H9 (cell line): ENCODE data around the gene OR9Q1. TPM values are rescaled to one million over a fixed set of nuclear protein-coding genes. Genes with fewer than 3 reads are reported as not detected.

Experiments
- DNase-seq: peaks from one replicate; pipeline ENCODE4 v3.0.0-alpha.2; 2017
- H2AFZ ChIP-seq: one replicate; pipeline ENCODE4 v1.6.1; 2013; ENCODE audit warnings: mild to moderate bottlenecking, low read length, control low read depth, moderate library complexity
- H2AK5ac ChIP-seq: 2 replicates; pipeline ENCODE4 v1.6.1; 2013; ENCODE audit warnings: low read length, control low read depth, mixed read lengths; ENCODE audit not compliant: insufficient read length
- H2BK120ac ChIP-seq: one replicate; pipeline ENCODE4 v1.6.1; 2013; ENCODE audit warnings: low read depth, mild to moderate bottlenecking, low read length, control low read depth, inconsistent platforms; ENCODE audit not compliant: poor library complexity, severe bottlenecking
- H2BK12ac ChIP-seq: 2 replicates; pipeline ENCODE4 v1.6.1; 2013; ENCODE audit warnings: low read length, control low read depth, mixed read lengths, low read depth; ENCODE audit not compliant: insufficient read length
- H2BK15ac ChIP-seq: 2 replicates; pipeline ENCODE4 v1.6.1; 2013; ENCODE audit warnings: low read depth, low read length, control low read depth
- H2BK20ac ChIP-seq: one replicate; pipeline ENCODE4 v1.6.1; 2013; ENCODE audit warnings: low read depth, mild to moderate bottlenecking, low read length, control low read depth, inconsistent platforms; ENCODE audit not compliant: poor library complexity, severe bottlenecking
- H2BK5ac ChIP-seq: 2 replicates; pipeline ENCODE4 v1.6.1; 2013; ENCODE audit warnings: low read length, control low read depth, mixed read lengths; ENCODE audit not compliant: insufficient read length
- H3K14ac ChIP-seq: 2 replicates; pipeline ENCODE4 v1.6.1; 2013; ENCODE audit warnings: low read length, control low read depth; ENCODE audit not compliant: insufficient read depth
- H3K18ac ChIP-seq: 2 replicates; pipeline ENCODE4 v1.6.1; 2013; ENCODE audit warnings: low read depth, mild to moderate bottlenecking, mixed read lengths, low read length, control low read depth; ENCODE audit not compliant: insufficient read length
- H3K23ac ChIP-seq: 2 replicates; pipeline ENCODE4 v1.6.1; 2013; ENCODE audit warnings: low read length, control low read depth, mixed read lengths, low read depth; ENCODE audit not compliant: insufficient read length
- H3K23me2 ChIP-seq: 2 replicates; pipeline ENCODE4 v1.6.1; 2013; ENCODE audit warnings: low read depth, mild to moderate bottlenecking, mixed read lengths, low read length, control low read depth; ENCODE audit not compliant: insufficient read length, poor library complexity, severe bottlenecking
- H3K27ac ChIP-seq: 2 replicates; pipeline ENCODE4 v1.5.1; 2013; ENCODE audit warnings: low read length, control low read depth, mixed read lengths, low read depth; ENCODE audit not compliant: insufficient read length
- H3K27me3 ChIP-seq: 2 replicates; pipeline ENCODE4 v1.6.1; 2013; ENCODE audit warnings: low read length, control low read depth, inconsistent platforms; ENCODE audit not compliant: insufficient read depth
- H3K4ac ChIP-seq: 2 replicates; pipeline ENCODE4 v1.6.1; 2013; ENCODE audit warnings: low read depth, mild to moderate bottlenecking, control low read depth, inconsistent platforms, low read length, moderate library complexity
- H3K4me1 ChIP-seq: 2 replicates; pipeline ENCODE4 v1.6.1; 2013; ENCODE audit warnings: low read length, control low read depth, inconsistent platforms; ENCODE audit not compliant: insufficient read depth
- H3K4me2 ChIP-seq: 2 replicates; pipeline ENCODE4 v1.6.1; 2013; ENCODE audit warnings: low read length, control low read depth, mixed read lengths; ENCODE audit not compliant: insufficient read length, insufficient read depth
- H3K56ac ChIP-seq: 2 replicates; pipeline ENCODE4 v1.6.1; 2013; ENCODE audit warnings: low read depth, mild to moderate bottlenecking, mixed read lengths, low read length, control low read depth; ENCODE audit not compliant: insufficient read length
- H3K79me1 ChIP-seq: 2 replicates; pipeline ENCODE4 v1.6.1; 2013; ENCODE audit warnings: low read depth, mild to moderate bottlenecking, moderate library complexity, low read length, control low read depth, inconsistent platforms; ENCODE audit not compliant: insufficient read depth, poor library complexity, severe bottlenecking
- H3K79me2 ChIP-seq: 2 replicates; pipeline ENCODE4 v1.6.1; 2013; ENCODE audit warnings: low read length, control low read depth, inconsistent platforms; ENCODE audit not compliant: insufficient read depth
- H3K9ac ChIP-seq: 2 replicates; pipeline ENCODE4 v1.6.1; 2013; ENCODE audit warnings: low read length, control low read depth, mixed read lengths; ENCODE audit not compliant: insufficient read length; ENCODE audit errors: extremely low read depth
- H3K9me3 ChIP-seq: one replicate; pipeline ENCODE4 v1.6.1; 2013; ENCODE audit warnings: low read depth, low read length, inconsistent platforms; ENCODE audit not compliant: control insufficient read depth
- H3T11ph ChIP-seq: one replicate; pipeline ENCODE4 v1.6.1; 2013; ENCODE audit warnings: mild to moderate bottlenecking, low read length, control low read depth, inconsistent platforms
- H4K20me1 ChIP-seq: one replicate; pipeline ENCODE4 v1.6.1; 2013; ENCODE audit not compliant: control insufficient read depth, insufficient read length, insufficient read depth
- H4K5ac ChIP-seq: 2 replicates; pipeline ENCODE4 v1.6.1; 2013; ENCODE audit warnings: low read depth, mild to moderate bottlenecking, mixed read lengths, low read length, control low read depth; ENCODE audit not compliant: insufficient read length
- H4K8ac ChIP-seq: replicated peaks from 2 replicates; pipeline ENCODE4 v1.6.1; 2013; ENCODE audit warnings: low read length, control low read depth, mixed read lengths, low read depth; ENCODE audit not compliant: insufficient read length
- H4K91ac ChIP-seq: 2 replicates; pipeline ENCODE4 v1.6.1; 2013; ENCODE audit warnings: low read depth, mild to moderate bottlenecking, moderate library complexity, mixed read lengths, low read length, control low read depth; ENCODE audit not compliant: insufficient read length
- H3K27ac Mint-ChIP-seq, 3 experiments: 2 replicates in 2 of 3; 3 replicates in 1 of 3; pipeline ENCODE4 v1.8.0; 2020 to 2021; ENCODE audit warnings: mixed read lengths in 3 of 3, mild to moderate bottlenecking in 1 of 3, moderate library complexity in 1 of 3
- H3K27me3 Mint-ChIP-seq: 2 replicates; pipeline ENCODE4 v1.8.0; 2021; ENCODE audit warnings: low read depth, mild to moderate bottlenecking, moderate library complexity, mixed read lengths
- H3K36me3 Mint-ChIP-seq, 3 experiments: 2 replicates in 2 of 3; 3 replicates in 1 of 3; pipeline ENCODE4 v1.8.0; 2020 to 2021; ENCODE audit warnings: low read depth in 3 of 3, mixed read lengths in 3 of 3; ENCODE audit not compliant: insufficient read depth in 1 of 3
- H3K4me1 Mint-ChIP-seq, 2 experiments: 2 replicates each; pipeline ENCODE4 v1.8.0; 2020; ENCODE audit warnings: mixed read lengths in 2 of 2
- H3K4me3 Mint-ChIP-seq, 2 experiments: 2 replicates in 1 of 2; 3 replicates in 1 of 2; pipeline ENCODE4 v1.8.0; 2020 to 2021; ENCODE audit warnings: mild to moderate bottlenecking in 2 of 2, mixed read lengths in 2 of 2, moderate library complexity in 1 of 2
- H3K9me3 Mint-ChIP-seq, 2 experiments: 2 replicates in 1 of 2; 3 replicates in 1 of 2; pipeline ENCODE4 v1.8.0; 2020; ENCODE audit warnings: mild to moderate bottlenecking in 2 of 2, mixed read lengths in 2 of 2, moderate library complexity in 1 of 2
- total RNA-seq: library from RNA; stranded (reverse); gene quantifications from 2 replicates; pipeline ENCODE4 v1.2.1, GENCODE V29; 2021
- TF ChIP-seq, protein P1 (sequence below): fragments of 200-600 bp; sonication (generic); conservative IDR thresholded peaks from 3 replicates; pipeline ENCODE4 v1.8.0; 2021; ENCODE audit warnings: antibody characterized with exemption, mild to moderate bottlenecking

Gene OR9Q1
- total RNA-seq, 1 experiment from 2014 or later: not detected

DNA sequence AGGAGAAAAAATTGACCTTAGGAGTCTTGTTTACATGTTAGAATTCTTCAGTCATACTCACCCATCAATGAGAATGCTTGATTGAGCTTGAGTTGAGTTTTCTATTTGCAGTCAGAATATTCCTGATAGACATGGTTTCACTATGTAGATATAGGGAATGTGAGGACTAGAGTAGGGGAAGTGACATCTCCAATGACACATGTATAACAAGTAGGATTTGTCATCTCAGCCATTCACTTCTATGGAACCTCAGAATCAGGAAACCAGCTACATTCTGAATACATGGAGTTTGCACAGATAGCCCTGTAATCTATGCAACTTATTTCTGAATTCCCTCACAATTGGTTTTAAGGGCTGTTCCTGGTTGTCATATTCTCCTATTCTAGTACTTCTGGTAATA is 20.1 kb upstream of the OR9Q1 start:
- Histone ChIP-seq H4K5ac (no peak overlapping the region), H2BK120ac (no peak overlapping the region), H3K9me3 (no peaks in the 10 kb centered on the region), H2AFZ (no peak overlapping the region), H2BK15ac (no peak overlapping the region), H2AK5ac (no peak overlapping the region), H4K91ac (no peak overlapping the region), H2BK20ac (no peak overlapping the region), H3K27ac (no peak overlapping the region), H3K23ac (no peak overlapping the region), H3K56ac (no peak overlapping the region), H3K9ac (no peak overlapping the region), H2BK12ac (no peak overlapping the region), H2BK5ac (no peak overlapping the region), H3K4me2 (no peak overlapping the region), H3K23me2 (no peaks in the 10 kb centered on the region), H3K4ac (no peak overlapping the region), H3K79me1 (no peaks in the 10 kb centered on the region), H4K8ac (no peak overlapping the region), H4K20me1 (no peaks in the 10 kb centered on the region), H3K27me3 (no peaks in the 10 kb centered on the region), H3T11ph (no peak overlapping the region), H3K4me1 (no peaks in the 10 kb centered on the region; the same call in 1 of the 2 replicates), H3K18ac (no peak overlapping the region), H3K79me2 (no peaks in the 10 kb centered on the region), H3K14ac (no peak overlapping the region)
- Mint-ChIP-seq H3K9me3 (peaks cover 9 to 13% of the 10 kb centered on the region in 2 experiments), H3K36me3 (peaks cover 0 to 12% (median 5%) of the 10 kb centered on the region in 3 experiments; a peak in 4 of 7 replicates), H3K4me3 (no peak overlapping the region), H3K27me3 (no peaks in the 10 kb centered on the region; the same call in 1 of the 2 replicates), H3K27ac (no peak overlapping the region), H3K4me1 (peaks cover 4 to 10% of the 10 kb centered on the region in 2 experiments)
- TF ChIP-seq, protein P1, sequence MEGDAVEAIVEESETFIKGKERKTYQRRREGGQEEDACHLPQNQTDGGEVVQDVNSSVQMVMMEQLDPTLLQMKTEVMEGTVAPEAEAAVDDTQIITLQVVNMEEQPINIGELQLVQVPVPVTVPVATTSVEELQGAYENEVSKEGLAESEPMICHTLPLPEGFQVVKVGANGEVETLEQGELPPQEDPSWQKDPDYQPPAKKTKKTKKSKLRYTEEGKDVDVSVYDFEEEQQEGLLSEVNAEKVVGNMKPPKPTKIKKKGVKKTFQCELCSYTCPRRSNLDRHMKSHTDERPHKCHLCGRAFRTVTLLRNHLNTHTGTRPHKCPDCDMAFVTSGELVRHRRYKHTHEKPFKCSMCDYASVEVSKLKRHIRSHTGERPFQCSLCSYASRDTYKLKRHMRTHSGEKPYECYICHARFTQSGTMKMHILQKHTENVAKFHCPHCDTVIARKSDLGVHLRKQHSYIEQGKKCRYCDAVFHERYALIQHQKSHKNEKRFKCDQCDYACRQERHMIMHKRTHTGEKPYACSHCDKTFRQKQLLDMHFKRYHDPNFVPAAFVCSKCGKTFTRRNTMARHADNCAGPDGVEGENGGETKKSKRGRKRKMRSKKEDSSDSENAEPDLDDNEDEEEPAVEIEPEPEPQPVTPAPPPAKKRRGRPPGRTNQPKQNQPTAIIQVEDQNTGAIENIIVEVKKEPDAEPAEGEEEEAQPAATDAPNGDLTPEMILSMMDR: no peak
- DNase-seq: no peak
